Neuronal stem cell (in vitro differentiated cells): Measurements from ENCODE around the gene HOXD13.

Source experiments
- DNase-seq: peaks from one replicate; pipeline ENCODE4 v3.0.0-alpha.2; 2013; ENCODE audit warnings: low spot score
- H2AFZ ChIP-seq: one replicate; pipeline ENCODE4 v1.6.1; 2013; ENCODE audit warnings: mild to moderate bottlenecking, low read length, inconsistent platforms
- H2AK5ac ChIP-seq: 2 replicates; pipeline ENCODE4 v1.6.1; 2013; ENCODE audit warnings: low read depth, mild to moderate bottlenecking, inconsistent platforms, low read length, moderate library complexity, mixed read lengths
- H2BK120ac ChIP-seq: 2 replicates; pipeline ENCODE4 v1.6.1; 2013; ENCODE audit warnings: low read depth, mild to moderate bottlenecking, inconsistent platforms, low read length, moderate library complexity, mixed read lengths
- H2BK12ac ChIP-seq: one replicate; pipeline ENCODE4 v1.6.1; 2013; ENCODE audit warnings: low read length, inconsistent platforms
- H2BK15ac ChIP-seq: 2 replicates; pipeline ENCODE4 v1.6.1; 2013; ENCODE audit warnings: mild to moderate bottlenecking, low read length, inconsistent platforms, mixed read lengths
- H2BK5ac ChIP-seq: one replicate; pipeline ENCODE4 v1.6.1; 2013; ENCODE audit warnings: inconsistent platforms, mild to moderate bottlenecking, low read length, moderate library complexity
- H3K14ac ChIP-seq: one replicate; pipeline ENCODE4 v1.6.1; 2013; ENCODE audit warnings: low read length, inconsistent platforms
- H3K18ac ChIP-seq: 2 replicates; pipeline ENCODE4 v1.6.1; 2013; ENCODE audit warnings: low read length, inconsistent platforms
- H3K23ac ChIP-seq: 2 replicates; pipeline ENCODE4 v1.6.1; 2013; ENCODE audit warnings: low read depth, mild to moderate bottlenecking, mixed read lengths, low read length, inconsistent platforms; ENCODE audit not compliant: poor library complexity
- H3K27ac ChIP-seq: replicated peaks from 3 replicates; pipeline ENCODE4 v1.5.1; 2013; ENCODE audit warnings: low read length, inconsistent platforms
- H3K27me3 ChIP-seq, 3 experiments: 2 replicates each; pipeline ENCODE4 v1.6.1; 2013; ENCODE audit warnings: low read length in 3 of 3, mild to moderate bottlenecking in 2 of 3, inconsistent platforms in 1 of 3, low read depth in 1 of 3, mixed read lengths in 1 of 3, moderate library complexity in 1 of 3; ENCODE audit not compliant: control insufficient read depth in 3 of 3, insufficient read depth in 3 of 3
- H3K36me3 ChIP-seq, 2 donors: replicated peaks in 1 of 2; 2 replicates each; pipeline ENCODE4 v1.6.1; 2013; ENCODE audit warnings: low read length in 2 of 2; ENCODE audit not compliant: control insufficient read depth in 2 of 2, insufficient read depth in 2 of 2
- H3K4ac ChIP-seq: 2 replicates; pipeline ENCODE4 v1.6.1; 2013; ENCODE audit warnings: inconsistent platforms, mild to moderate bottlenecking, low read length, moderate library complexity
- H3K4me1 ChIP-seq, 2 donors: 1 replicate in 1 of 2; 2 replicates in 1 of 2; pipeline ENCODE4 v1.6.1; 2013; ENCODE audit warnings: low read length in 2 of 2, low read depth in 1 of 2; ENCODE audit not compliant: control insufficient read depth in 2 of 2, insufficient read depth in 1 of 2
- H3K4me2 ChIP-seq: one replicate; pipeline ENCODE4 v1.6.1; 2013; ENCODE audit warnings: mild to moderate bottlenecking, low read length, inconsistent platforms; ENCODE audit not compliant: insufficient read depth, poor library complexity, severe bottlenecking
- H3K4me3 ChIP-seq, 2 donors: 2 replicates each; pipeline ENCODE4 v1.5.1; 2013; ENCODE audit warnings: low read length in 2 of 2, mild to moderate bottlenecking in 2 of 2, inconsistent platforms in 1 of 2, moderate library complexity in 1 of 2
- H3K79me1 ChIP-seq: one replicate; pipeline ENCODE4 v1.6.1; 2013; ENCODE audit warnings: low read depth, mild to moderate bottlenecking, inconsistent platforms, low read length, moderate library complexity
- H3K9ac ChIP-seq: one replicate; pipeline ENCODE4 v1.6.1; 2013; ENCODE audit warnings: mild to moderate bottlenecking, low read depth, low read length, inconsistent platforms; ENCODE audit not compliant: poor library complexity
- H3K9me3 ChIP-seq, 2 donors: replicated peaks in 1 of 2; 2 replicates each; pipeline versions ENCODE3 to v1.6.1; 2013; ENCODE audit warnings: low read length in 2 of 2, mild to moderate bottlenecking in 2 of 2, inconsistent platforms in 1 of 2, low read depth in 1 of 2, mixed read lengths in 1 of 2, moderate library complexity in 1 of 2; ENCODE audit not compliant: control insufficient read depth in 2 of 2, insufficient read depth in 1 of 2
- H4K8ac ChIP-seq: one replicate; pipeline ENCODE4 v1.6.1; 2013; ENCODE audit warnings: low read depth, mild to moderate bottlenecking, inconsistent platforms, low read length, moderate library complexity
- H4K91ac ChIP-seq: one replicate; pipeline ENCODE4 v1.6.1; 2013; ENCODE audit warnings: low read length, low read depth, mild to moderate bottlenecking, inconsistent platforms; ENCODE audit not compliant: poor library complexity
- WGBS, 2 donors: extraction: QIAGEN DNeasy Blood & Tissue Kit; methylation state at CpG; one replicate each; pipeline ENCODE4 v1.1.7; 2013; ENCODE audit warnings: missing lambda C conversion rate in 2 of 2, mixed read lengths in 1 of 2; ENCODE audit not compliant: insufficient read length in 2 of 2, insufficient replicate concordance in 1 of 2; ENCODE audit errors: extremely low coverage in 2 of 2; 5-methylcytosine and 5-hydroxymethylcytosine counted together

HOXD13 gene

GRCh38 chr2:176138923-176139660, 46.6 kb downstream of the HOXD13 start:
- H4K91ac ChIP-seq = no peak overlapping the region
- no peak overlapping the region for H3K18ac ChIP-seq
- no peaks in the 10 kb centered on the region for H3K36me3 ChIP-seq
- peaks cover 35 to 97% (median 94%) of the 10 kb centered on the region in 3 experiments for H3K27me3 ChIP-seq
- H2BK120ac ChIP-seq = no peak overlapping the region
- no peak overlapping the region for H3K4me2 ChIP-seq
- no peak overlapping the region for H4K8ac ChIP-seq
- H2BK5ac ChIP-seq = no peak overlapping the region
- H2BK12ac ChIP-seq = no peak overlapping the region
- H3K9me3 ChIP-seq = peaks cover 9 to 17% of the 10 kb centered on the region in 2 donors
- H3K4me1 ChIP-seq = peaks cover 0 to 2% of the 10 kb centered on the region in 2 donors
- H3K9ac ChIP-seq = no peak overlapping the region
- no CpG with 5 or more reads among the region's 28 CpGs for WGBS, 2 donors
- no peaks in the 10 kb centered on the region for H3K79me1 ChIP-seq
- no peak overlapping the region for H3K14ac ChIP-seq
- DNase-seq = no peak
- no peak overlapping the region for H2AK5ac ChIP-seq
- H3K23ac ChIP-seq = no peak overlapping the region
- no peak overlapping the region for H2BK15ac ChIP-seq
- peak overlapping the region; percentile 10 for H2AFZ ChIP-seq
- no peak overlapping the region for H3K4me3 ChIP-seq
- H3K27ac ChIP-seq = no peak overlapping the region
- H3K4ac ChIP-seq = no peak overlapping the region

- Histone ChIP-seq H2AFZ (peak overlapping the region; percentile 99), H2AK5ac (no peak overlapping the region), H2BK12ac (no peak overlapping the region), H4K8ac (no peak overlapping the region), H3K4me2 (peak overlapping the region; percentile 54), H3K14ac (peak overlapping the region; percentile 63), H2BK120ac (no peak overlapping the region), H4K91ac (no peak overlapping the region), H2BK15ac (no peak overlapping the region), H3K4me1 (peaks cover 0 to 2% of the 10 kb centered on the region in 2 donors), H3K27me3 (peaks cover 31 to 95% (median 90%) of the 10 kb centered on the region in 3 experiments), H3K9ac (no peak overlapping the region), H3K4me3 (peak overlapping the region in 1 of 2 donors; percentile 50), H3K36me3 (no peaks in the 10 kb centered on the region), H3K79me1 (no peaks in the 10 kb centered on the region), H3K27ac (no peak overlapping the region), H3K4ac (no peak overlapping the region), H3K23ac (peak overlapping the region; percentile 5), H3K18ac (peak overlapping the region; percentile 60), H2BK5ac (no peak overlapping the region), H3K9me3 (peaks cover 9 to 17% of the 10 kb centered on the region in 2 donors)
- DNase-seq = no peak
- WGBS, 2 donors = no CpG with 5 or more reads among the region's 41 CpGs
Observed at GRCh38 chr2:176139661-176140512, 47.4 kb downstream of the HOXD13 start.

GRCh38 chr2:176140513-176141317, 48.2 kb downstream of the HOXD13 start:
- peaks cover 9 to 17% of the 10 kb centered on the region in 2 donors for H3K9me3 ChIP-seq
- H2BK15ac ChIP-seq = no peak overlapping the region
- no peak overlapping the region for H2AK5ac ChIP-seq
- WGBS, 2 donors = no CpG with 5 or more reads among the region's 48 CpGs
- no peak overlapping the region for H3K27ac ChIP-seq
- H4K91ac ChIP-seq = no peak overlapping the region
- peak overlapping the region; percentile 5 for H3K23ac ChIP-seq
- no peak overlapping the region for H3K9ac ChIP-seq
- no peak overlapping the region for H2BK5ac ChIP-seq
- peak overlapping the region; percentile 54 for H3K4me2 ChIP-seq
- H3K27me3 ChIP-seq = peaks cover 27 to 95% (median 90%) of the 10 kb centered on the region in 3 experiments
- H4K8ac ChIP-seq = no peak overlapping the region
- H3K4me3 ChIP-seq = peak overlapping the region; percentile 50 to 79
- no peaks in the 10 kb centered on the region for H3K79me1 ChIP-seq
- DNase-seq = peak; percentile 84
- H2BK12ac ChIP-seq = no peak overlapping the region
- peak overlapping the region; percentile 99 for H2AFZ ChIP-seq
- H2BK120ac ChIP-seq = no peak overlapping the region
- peaks cover 0 to 2% of the 10 kb centered on the region in 2 donors for H3K4me1 ChIP-seq
- H3K4ac ChIP-seq = no peak overlapping the region
- H3K14ac ChIP-seq = no peak overlapping the region
- no peaks in the 10 kb centered on the region for H3K36me3 ChIP-seq
- H3K18ac ChIP-seq = peak overlapping the region; percentile 89
